ENCODE results near the gene TRIM25. TPM values are rescaled to one million over a fixed set of nuclear protein-coding genes. Genes with fewer than 3 reads are reported as not detected.

Gene TRIM25
- total RNA-seq, 1 donor from 2014 or later = 33.2 TPM

DNA sequence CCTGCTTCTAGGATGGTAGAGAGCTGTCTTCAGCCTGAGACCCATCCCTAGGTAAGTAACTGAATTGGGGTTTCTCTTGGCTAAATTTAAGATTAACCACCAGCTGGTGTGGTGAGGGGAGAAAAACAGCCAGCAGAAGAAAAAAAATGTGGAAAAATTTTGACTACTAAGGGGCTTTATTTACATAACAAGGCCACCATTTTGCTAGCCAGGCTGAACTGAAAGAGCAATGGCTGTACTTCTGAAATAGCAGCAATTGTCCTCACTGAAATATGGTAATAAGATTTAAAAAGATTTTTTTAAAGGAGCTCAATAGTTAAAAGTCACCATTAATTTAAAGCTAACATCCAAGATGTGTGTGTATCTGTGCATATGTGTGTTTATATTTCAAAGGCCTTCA, 12.4 kb upstream of the TRIM25 start:
- no peak for DNase-seq

DNA sequence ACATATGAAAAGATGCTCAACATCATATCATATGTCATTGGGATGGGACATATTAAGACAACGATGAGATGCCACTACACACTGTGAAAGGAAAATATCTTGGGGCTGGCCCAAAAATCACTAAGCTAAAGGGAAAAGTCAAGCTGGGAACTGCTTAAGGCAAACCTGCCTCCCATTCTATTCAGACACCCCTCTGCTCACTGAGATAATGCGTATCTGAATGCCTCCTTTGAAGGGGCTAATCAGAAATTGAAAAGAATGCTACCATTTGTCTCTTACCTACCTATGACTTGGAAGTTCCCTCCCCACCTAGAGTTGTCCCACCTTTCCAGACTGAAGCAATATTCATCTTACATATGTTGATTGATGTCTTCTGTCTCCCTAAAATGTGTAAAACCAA, 11.2 kb upstream of the TRIM25 start:
- DNase-seq = no peak

DNA sequence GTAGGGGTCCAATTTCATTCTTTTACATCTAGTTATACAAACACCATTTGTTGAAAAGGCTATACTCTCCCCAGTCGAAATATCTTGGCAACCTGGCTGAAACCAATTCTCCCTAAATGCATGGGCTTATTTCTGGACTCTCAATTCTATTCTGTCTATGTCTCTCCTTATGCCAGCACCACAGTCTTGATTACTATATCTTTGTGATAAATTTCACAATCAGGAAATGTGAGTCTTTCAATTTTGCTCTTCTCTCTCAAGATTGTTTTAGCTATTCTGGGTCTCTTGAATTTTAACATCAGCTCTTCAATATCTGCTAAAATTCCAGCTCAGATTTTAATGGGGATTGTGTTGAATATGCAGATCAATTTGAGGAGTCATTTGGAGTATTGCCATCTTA, 5.9 kb upstream of the TRIM25 start:
- DNase-seq = no peak

DNA sequence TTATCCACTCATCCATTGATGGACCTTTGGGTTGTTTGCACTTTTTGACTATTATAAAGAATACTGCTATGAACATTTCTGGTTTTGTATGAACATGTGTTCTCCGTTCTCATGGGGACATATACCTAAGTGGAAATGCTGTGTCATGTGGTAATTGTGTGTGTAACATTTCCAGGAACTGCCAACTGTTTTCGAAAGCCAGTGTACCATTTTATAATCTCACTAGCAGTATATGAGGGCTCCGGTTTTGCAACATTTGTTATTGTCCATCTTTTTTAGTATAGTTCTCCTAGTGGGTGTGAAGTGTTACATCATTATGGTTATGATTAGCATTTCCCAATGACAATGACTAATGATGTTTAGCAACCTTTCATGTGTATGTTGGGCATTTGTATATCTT, 5.1 kb upstream of the TRIM25 start:
- DNase-seq = no peak

DNA sequence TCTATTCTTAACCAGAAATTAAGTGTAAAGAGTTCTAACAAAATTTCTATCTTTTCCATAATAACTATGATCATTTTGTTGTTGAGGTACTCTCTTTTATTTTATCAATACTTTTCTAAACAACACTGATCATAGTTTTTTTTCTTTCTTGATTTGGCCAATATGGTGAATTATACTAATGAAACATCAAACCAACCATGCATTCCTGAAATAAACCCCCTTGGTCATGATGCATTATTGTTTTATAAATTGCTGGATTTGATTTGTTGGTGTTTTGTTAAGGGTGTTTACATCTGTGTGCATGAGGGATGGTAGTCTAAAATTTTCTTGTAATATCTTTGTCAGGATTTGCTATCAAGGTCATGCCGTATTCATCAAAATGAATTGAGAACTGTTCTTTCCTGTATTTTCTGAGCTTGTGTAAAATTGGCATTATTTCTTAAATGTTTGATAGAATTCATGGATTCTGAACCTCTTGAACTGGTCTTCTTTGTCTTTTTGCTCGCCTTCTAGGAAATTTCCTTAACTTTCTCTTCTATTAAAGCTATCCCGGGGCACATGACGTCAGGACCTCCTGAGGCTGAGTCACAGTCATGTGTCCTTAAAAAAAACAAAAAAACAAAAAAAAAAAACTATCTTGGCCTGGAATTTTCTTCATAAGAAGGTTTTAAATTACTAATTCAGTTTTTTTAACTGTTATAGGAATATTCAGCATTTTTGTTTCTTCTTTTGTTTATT, 3.9 kb upstream of the TRIM25 start:
- DNase-seq = peak; percentile 53

DNA sequence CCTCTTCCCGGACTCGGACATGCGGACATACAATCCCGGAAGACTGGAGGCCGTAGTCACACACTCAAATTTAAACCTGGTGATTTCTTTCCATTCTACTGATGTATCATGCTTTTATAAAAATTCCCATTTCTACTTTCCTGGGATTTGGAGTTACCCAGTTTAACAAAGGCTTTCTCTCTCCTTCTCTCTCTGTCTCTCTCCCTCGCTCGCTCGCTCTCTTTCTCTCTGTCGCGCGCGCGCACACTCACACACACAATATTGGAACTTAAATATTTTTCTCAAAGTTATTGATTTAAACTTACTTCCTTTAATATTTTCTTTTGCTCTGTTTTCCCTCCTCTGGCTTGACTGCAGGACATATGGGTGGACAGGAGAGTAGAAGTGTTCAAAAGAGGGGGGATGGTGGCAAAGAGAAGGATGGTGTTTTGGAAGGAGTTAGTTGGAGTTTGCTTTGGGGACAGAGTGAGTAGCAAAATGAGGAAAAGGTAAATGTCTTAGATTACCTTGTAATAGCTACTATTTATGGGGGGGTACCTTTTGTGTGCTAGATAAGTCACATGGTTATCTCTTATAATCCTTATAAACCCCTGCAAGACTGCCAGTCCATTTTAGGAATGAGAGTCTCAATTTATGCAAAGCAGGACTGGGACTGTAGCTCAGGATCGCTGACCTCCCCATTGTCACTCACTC, 878 bp upstream of the TRIM25 start:
- DNase-seq = peak; percentile 37

DNA sequence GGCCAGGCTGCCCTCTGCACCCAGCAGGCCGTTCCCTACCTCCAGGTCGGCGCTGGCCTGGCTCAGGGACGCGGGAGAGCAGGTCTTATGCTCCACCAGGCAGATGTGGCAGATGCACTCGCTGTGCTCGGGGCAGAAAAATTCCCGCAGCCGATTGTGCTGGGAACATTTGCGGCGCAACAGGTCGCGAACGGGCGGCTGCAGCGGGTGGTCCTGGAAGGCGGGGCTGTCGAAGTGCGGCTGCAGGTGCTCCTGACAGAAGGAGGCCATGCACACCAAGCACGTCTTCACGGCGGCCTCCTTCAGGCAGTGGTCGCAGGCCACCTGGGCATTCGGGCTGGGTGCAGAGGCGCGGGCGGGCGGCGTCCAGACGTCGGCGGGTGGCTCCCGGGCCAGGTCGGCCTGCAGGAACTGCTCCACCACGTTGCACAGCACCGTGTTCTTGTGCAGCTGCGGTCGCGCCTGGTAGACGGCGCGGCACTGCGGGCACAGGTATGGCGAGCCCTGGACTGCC, 439 bp downstream of the TRIM25 start:
- DNase-seq = peak; percentile 37

DNA sequence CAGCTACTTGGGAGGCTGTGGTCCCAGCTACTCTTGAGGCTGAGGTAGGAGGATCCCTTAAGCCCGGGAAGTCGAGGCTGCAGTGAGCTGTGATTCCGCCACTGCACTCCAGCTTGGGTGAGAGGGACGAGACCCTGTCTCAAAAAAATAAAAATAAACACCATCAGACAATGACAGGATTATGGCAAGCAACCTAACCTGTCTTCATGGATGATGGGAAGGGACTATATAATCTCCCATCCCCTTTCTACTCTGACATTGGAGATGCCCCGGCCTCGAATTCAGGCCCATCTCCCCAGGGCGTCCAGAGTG, 893 bp downstream of the TRIM25 start:
- DNase-seq = no peak

DNA sequence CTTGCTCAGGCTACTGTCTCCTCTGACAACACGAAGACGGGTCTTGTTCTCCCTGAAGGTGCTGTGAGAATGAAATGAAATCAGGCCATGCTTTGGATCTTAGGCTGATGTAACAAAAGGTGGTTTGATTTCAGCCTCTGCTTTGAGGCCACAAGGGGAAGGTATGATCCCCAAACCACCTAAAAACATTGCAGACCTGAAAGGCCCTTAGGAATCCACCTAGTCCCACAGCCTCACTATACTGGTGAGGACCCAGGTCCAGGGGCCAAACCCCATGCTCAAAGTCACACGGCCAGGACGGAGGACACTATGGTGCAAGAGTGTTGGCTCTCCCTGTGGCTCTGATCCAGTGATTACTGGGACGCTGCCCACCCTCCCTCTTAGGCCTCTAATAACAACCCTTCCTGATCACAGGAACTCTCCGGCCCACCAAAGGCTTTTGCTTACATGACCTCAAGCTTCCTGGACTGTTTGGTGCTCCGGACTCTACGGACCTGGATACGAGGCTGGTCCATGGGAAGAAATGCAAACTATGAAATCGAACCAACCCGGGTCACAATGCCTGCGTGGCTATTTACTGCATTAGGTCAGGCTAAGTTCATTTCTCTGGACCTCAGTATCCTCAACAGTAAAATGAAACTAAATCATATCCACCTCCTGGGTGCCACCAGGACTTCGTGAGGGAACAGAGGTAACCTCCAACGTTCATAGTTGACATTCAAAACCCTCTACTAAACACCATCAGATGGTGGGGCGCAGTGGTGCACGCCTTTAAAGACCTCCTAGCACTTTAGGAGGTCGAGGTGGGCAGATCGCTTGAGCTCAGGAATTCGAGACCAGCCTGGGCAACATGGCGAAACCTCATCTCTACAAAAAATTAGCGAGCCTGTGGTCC, 1.5 kb downstream of the TRIM25 start:
- DNase-seq = peak; percentile 51

DNA sequence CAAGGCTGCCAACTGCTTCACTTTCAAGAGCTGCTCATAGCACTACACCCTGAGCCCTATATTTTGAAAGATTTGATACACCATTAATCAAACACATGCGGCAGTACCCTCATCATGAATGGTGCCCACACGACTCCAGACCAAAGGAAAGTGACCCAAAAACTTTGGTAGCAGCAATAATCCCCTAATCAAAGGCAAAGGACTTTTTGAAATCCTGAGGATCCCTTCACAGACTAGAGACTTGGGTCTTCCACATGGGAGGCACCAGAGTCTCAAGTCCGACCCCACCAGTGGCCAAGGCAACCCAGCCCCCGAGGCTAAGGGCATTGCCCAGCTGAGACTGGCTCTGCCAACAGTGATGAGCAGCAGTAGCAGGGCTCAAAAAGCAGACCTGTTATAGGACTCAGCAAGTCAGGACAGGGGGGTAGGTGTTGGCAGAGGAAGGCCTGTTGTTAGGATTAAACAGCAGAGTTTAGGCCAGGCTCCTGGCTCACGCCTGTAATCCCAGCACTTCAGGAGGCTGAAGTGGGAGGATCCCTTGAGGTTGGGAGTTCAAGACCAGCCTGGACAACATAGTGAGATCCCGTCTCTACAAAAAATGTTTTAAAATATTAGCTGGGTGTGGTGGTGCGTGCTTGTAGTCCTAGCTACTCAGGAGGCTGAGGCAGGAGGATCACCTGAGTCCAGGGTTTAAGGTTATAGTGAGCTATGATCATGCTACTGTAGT, 3.2 kb downstream of the TRIM25 start:
- DNase-seq = no peak

DNA sequence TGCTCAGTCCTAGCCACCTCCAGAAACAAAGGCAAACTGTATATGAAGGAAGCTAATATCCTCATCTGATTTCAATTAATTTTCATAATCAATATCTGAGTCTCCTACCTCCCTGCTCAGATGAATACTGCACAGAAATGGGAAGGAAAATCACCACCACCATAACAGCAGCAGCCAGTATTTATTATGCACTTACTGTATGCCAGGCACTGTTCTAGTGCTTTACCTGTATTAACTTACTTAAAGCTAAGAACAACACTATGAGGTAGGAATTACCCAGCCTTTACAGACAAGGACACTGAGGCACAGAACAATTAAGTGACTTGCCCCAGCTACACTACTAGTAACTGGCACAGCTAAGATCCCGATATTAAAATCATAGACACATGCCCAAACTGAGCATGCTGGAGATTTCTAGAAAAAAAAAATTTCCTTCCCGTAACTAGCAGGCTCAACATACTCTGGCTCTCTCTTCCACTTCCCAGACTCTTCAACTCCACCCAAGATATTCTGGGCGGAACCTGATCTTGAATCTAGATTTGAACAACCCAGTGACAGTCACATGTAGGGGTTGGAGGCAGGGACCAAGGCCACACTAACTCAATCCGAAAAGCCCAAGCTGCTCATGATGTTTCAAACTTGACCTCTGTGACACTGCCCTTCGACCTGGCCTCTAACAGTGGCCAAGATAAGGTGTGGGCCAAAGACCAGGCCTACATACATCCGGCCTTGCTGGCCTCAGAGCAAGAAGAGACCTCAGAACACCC, 3.9 kb downstream of the TRIM25 start:
- no peak for DNase-seq

DNA sequence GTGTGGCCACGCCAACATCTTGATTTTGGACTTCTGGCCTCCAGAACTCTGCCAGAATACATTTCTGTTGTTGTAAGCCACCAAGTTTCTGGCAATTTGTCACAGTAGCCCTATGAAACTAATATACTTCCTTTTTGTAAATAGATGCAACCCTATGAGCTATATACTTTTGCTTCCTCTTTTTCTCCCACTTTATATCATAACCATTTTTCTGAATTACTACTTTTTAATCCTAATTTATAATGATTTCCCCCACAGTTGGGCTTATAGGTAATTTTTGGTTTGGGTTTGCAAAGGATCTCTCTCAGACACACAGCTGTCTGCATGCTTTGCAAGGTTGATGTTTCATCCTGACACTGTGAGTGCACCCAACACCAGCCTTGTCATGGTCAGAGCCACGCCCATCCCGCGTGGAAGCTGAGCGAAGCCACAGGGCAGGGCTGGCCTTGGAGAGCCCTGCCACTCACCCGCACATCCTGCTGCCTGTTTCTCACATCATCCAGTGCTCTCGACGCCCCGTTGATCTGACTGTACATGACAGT, 5.8 kb downstream of the TRIM25 start:
- no peak for DNase-seq

DNA sequence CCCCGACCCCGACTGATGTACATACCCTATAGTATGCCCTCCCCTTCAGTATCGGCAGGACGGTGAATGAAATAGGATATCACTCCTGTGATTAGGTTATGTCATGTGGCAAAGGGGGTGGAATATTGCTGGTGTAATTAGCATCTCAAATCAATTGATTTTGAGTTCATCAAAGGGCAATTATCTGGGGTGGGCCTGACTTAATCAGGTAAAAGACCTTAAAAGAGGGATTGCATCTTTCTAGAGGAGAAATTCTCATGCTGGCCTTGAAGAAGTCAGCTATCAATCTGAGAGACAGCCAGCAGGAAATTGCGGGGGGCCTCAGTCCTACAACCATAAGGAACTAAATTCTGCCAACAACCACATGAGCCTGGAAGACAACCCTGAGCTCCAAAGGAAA, 10.3 kb downstream of the TRIM25 start:
- DNase-seq = no peak

DNA sequence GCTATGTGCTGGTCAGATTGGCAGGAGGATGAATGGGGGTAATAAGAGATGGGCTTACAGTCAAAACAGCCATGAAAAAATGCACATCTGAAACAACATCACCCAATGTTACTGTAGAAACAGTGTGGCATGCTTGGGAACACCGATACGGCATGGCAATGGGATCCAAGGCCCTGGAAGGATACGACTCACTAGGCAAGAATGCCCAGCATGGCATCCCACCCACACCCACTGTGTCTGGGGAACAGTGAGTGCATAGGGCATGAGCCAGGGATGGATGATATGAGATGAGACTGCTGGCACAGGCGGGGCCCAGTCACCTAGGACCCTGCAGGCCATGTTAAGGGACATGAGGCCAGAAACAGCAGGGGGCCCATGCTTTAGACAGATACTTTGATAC, 11.5 kb downstream of the TRIM25 start:
- peak; percentile 62 for DNase-seq

DNA sequence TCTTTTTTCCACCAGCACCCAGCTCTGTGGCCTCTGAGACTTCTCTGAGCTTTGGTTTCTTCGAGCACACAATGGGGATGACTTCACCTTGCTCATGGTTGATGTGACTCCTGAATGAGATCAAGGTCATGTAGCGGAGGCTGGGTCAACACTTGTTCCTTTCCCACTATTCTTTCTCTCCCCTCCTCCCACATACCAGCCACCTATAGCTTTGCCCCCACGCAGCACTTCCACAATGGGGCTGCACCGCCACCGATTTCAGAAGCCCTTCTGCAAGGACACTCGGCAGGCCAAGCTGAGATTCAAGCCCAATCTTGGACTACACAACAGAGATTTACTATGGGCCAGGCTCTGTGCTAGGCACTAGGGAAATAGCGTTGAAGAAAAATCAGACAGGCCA, 14.4 kb downstream of the TRIM25 start:
- DNase-seq = peak; percentile 70

DNA sequence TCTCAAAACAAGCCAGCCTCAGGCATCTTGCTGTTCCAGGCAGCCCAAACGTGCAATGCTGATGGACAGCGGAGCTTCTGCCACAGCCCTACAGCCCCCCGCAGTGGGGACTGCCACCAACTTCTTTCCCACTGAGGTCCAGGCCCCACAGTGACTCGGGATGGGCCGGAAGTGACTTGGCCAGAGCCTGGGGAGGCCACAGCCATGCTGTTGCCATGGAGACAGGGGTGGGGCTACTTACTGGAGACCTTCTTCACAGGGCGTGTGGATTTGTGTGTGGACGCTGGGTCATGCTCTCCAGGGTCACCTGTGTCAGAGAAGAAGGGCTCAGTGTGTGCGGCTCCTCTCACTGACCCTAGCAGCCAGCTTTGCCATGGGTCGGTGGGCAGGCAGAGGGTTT, 15.0 kb downstream of the TRIM25 start:
- no peak for DNase-seq

DNA sequence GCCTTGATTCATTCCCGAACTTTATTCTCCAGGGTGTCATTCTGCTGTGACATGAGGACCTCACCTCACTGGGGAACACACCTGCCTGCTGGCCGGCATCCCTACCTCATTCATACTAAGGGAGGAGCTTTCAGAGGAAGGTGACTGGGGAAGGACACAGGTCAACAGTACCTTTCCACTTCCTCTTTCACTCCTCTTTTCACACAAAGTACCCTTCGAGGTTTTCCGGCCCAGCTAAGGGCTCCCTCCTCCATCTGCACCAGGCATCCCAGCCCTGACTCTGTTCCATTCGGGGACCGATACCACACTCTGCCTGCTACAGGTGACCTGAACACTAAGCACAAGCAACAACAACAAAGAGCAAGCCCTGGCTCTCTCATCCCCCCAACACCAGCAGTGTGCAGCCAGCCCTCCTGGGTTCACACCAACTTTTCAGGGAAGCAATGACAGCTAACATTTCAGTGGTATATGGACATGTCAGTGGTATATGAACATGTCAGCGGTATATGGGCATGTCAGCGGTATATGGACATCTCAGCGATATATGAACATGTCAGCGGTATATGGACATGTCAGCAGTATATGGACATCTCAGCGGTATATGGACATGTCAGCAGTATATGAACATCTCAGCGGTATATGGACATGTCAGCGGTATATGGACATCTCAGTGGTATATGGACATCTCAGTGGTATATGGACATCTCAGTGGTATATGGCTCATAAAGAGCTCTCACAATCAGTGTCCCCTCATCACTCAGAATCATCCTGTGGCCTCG, 16.0 kb downstream of the TRIM25 start:
- no peak for DNase-seq

DNA sequence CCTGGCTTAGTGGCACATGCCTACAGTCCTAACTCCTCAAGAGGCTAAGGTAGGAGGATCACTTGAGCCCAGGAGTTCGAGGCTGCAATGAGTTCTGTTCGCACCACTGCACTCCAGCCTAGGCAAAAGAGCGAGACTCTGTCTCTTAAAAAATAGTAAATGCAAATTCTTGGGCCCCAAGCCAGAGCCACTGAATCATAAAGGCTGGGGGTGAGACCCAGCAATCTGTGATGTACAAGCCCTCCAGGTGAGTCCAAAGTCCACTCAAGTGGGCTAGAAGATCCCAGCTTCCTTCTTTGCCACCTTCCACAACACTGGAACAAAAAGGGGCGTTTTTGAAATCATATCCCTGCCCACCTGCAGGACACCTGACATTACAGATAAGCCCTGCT, 16.9 kb downstream of the TRIM25 start:
- DNase-seq = no peak

DNA sequence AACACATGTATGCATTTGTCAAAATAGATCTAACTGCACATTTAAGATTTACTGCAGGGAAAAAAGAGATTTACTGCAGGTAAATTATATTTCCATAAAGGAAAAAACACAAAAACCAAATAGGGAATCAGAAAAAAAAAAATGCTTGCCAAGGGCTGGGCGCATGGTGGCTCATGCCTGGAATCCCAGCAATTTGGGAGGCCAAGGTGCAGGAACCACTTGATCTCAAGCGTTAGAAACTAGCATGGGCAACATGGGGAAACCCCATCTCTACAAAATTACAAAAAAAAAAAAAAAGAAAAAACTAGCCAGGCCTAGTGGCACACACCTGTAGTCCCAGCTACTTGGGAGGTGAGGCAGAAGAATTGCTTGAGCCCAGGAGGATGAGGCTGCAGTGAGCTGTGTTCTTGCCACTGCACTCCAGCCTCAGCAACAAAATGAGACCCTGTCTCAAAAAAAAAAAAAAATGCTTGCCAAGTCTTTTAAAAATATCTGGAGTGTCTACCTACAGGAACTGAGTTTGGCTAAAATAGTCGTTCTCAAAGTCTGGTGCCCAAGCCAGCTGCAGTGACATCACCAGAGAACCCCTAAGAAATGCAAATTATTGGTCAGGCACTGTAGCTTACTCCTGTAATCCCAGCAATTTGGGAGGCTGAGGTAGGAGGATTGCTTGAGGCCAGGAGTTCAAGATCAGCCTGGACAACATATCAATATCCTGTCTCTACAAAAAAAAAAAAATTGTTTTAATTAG, 17.5 kb downstream of the TRIM25 start:
- DNase-seq = no peak

DNA sequence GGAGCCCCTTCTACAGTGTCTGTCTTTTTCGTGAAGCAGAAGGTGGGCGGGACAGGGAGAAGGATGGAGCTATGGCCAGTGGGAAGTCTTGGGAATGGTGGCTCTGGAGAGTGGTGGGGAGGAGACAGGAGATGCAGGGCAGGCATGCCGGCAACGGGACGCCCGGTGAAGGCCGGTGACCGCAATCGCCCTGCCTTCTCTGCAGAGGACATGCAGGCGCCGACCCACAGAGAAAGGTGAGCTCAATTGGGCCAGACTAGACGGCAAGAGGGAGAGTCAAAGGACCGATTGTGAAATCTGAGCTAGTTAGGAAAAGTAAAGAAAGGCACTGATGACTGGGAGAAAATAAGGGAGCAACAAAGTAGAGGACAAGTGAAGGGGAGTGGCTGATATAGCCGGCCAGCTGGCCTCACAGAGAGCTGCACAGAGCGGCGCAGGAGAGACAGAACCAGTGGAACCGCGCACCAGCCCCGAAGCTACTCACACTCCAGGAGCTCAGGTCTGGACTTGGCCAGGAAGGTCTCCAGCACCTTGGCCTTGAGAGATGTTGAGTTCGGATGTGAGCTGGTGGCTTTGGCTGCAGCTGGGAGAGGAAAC, 18.9 kb downstream of the TRIM25 start:
- no peak for DNase-seq
